Thyroid gland (tissue), 4 donors: ENCODE results near the gene ZFP1. TPM values are rescaled to one million over a fixed set of nuclear protein-coding genes. Genes with fewer than 3 reads are reported as not detected.

Source experiments
- DNase-seq, 2 donors: peaks; one replicate each; pipeline ENCODE4 v3.0.0-alpha.2; 2019
- H3K27ac ChIP-seq, 3 donors: fragments of 200-600 bp; sonication (generic); 1 replicate in 2 of 3; 2 replicates in 1 of 3; pipeline ENCODE4 v1.5.1; 2016 to 2019; ENCODE audit warnings: mild to moderate bottlenecking in 1 of 3, moderate library complexity in 1 of 3
- H3K27me3 ChIP-seq: fragments of 200-600 bp; sonication (generic); one replicate; pipeline ENCODE4 v1.5.1; 2019
- H3K36me3 ChIP-seq, 2 donors: fragments of 200-600 bp; sonication (generic); one replicate each; pipeline ENCODE4 v1.5.1; 2016 to 2019
- H3K4me1 ChIP-seq, 2 donors: fragments of 200-600 bp; sonication (generic); one replicate each; pipeline ENCODE4 v1.5.1; 2017 to 2019
- H3K4me3 ChIP-seq, 3 donors: fragments of 200-600 bp; sonication (generic); replicated peaks in 1 of 3; 1 replicate in 2 of 3; 2 replicates in 1 of 3; pipeline ENCODE4 v1.5.1; 2016; ENCODE audit warnings: mild to moderate bottlenecking in 1 of 3
- H3K9me3 ChIP-seq: fragments of 200-600 bp; sonication (generic); one replicate; pipeline ENCODE4 v1.5.1; 2017
- POLR2A ChIP-seq, 2 donors: fragments of 450-650 bp; IDR thresholded peaks; one replicate each; pipeline ENCODE4 v1.6.1; 2017; ENCODE audit warnings: antibody characterized with exemption in 2 of 2, mild to moderate bottlenecking in 2 of 2, moderate library complexity in 1 of 2
- WGBS, 2 donors: methylation state at CpG; one replicate each; pipeline ENCODE4 v1.1.5; 2017; 5-methylcytosine and 5-hydroxymethylcytosine counted together
- intact Hi-C: fragments of 100-400 bp; cut with DNase I; formaldehyde crosslinking; loops from one replicate; pipeline ENCODE4 v1.15.1; 2023
- total RNA-seq, 4 donors: library from RNA; depleted of rRNA; stranded (reverse); fragments of >200 nt; gene quantifications; one replicate each; pipeline ENCODE4 v1.2.3, GENCODE V29; 2016
- TF ChIP-seq, protein P1 (sequence below), 6 experiments: fragments of 200-600 bp in 3 of 6; fragments of 450-650 bp in 3 of 6; sonication (generic) in 3 of 6; IDR thresholded peaks; one replicate each; pipeline ENCODE4 v1.5.1; 2016 to 2019; ENCODE audit warnings: antibody characterized with exemption in 6 of 6, mild to moderate bottlenecking in 2 of 6, inconsistent platforms in 1 of 6, moderate library complexity in 1 of 6

Gene ZFP1
- total RNA-seq, 4 donors from 2014 or later: 16.8 to 43.3 (median 21.1) TPM

GRCh38 chr16:75110637-75111513 lies 37.4 kb upstream of the ZFP1 start:
- 15 to 31% methylated on average over 20 to 22 of the region's 28 CpGs for WGBS, 2 donors
- Histone ChIP-seq H3K36me3 (no peaks in the 10 kb centered on the region), H3K4me1 (peaks cover 54 to 71% of the 10 kb centered on the region in 2 donors), H3K27ac (peak overlapping the region; percentile 82 to 93 (median 91)), H3K4me3 (no peak overlapping the region), H3K27me3 (no peaks in the 10 kb centered on the region), H3K9me3 (no peaks in the 10 kb centered on the region)
- TF ChIP-seq, protein P1, sequence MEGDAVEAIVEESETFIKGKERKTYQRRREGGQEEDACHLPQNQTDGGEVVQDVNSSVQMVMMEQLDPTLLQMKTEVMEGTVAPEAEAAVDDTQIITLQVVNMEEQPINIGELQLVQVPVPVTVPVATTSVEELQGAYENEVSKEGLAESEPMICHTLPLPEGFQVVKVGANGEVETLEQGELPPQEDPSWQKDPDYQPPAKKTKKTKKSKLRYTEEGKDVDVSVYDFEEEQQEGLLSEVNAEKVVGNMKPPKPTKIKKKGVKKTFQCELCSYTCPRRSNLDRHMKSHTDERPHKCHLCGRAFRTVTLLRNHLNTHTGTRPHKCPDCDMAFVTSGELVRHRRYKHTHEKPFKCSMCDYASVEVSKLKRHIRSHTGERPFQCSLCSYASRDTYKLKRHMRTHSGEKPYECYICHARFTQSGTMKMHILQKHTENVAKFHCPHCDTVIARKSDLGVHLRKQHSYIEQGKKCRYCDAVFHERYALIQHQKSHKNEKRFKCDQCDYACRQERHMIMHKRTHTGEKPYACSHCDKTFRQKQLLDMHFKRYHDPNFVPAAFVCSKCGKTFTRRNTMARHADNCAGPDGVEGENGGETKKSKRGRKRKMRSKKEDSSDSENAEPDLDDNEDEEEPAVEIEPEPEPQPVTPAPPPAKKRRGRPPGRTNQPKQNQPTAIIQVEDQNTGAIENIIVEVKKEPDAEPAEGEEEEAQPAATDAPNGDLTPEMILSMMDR (IDR thresholded peaks at IDR 0.05): peak; percentile 81 to 97 (median 93)
- TF ChIP-seq POLR2A (IDR thresholded peaks at IDR 0.05): peak in 1 of 2 donors; percentile 16
- DNase-seq: peak; percentile 93 to 95
- intact Hi-C loops: loop anchor here (2.0 to 10.0 kb wide), 2 partner anchors 112 to 406 kb away; partner anchors contain the start of genes MLKL and ZNRF1

- 19 to 76% methylated on average over 3 to 5 of the region's 7 CpGs for WGBS, 2 donors
- no peak overlapping the region for H3K4me3 ChIP-seq
These were observed 36.8 kb upstream of the ZFP1 start for GRCh38 chr16:75111514-75111940.

DNA sequence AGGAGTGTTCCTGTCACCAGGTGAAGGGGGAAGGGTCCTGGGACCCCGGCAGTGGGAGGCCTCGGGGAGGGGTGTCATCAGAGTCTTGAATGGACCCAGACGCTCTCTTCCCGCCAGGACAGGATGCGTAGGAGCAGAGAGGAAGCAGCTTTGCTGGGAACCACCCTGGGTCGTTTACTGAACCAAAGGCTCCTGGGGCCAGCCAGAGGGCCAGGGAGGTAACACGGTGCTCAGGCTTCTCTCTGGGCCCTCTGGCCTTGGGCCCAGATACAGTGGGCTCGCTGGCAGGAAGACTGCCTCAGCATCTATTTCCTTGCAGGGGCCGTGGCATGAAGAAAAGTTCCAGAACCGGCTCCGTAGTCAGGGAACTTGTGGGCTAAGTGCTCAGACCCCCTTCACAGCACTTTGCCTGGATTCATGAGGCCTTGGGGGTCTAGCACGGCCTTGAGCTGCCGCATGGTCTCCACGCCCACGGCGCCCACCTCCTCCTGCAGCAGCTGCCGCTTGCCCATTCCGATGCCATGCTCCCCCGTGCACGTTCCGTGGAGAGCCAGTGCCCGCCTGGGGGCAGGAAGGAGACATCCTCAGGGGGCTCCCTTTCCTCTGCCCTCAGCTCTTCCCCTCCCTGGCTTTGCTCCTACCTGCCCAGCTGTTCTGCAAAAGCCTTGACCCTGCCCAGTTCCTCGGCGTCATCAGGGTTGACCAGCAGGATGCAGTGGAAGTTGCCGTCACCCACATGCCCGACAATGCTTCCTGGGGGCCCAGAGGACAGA lies 36.2 kb upstream of the ZFP1 start:
- H3K27ac ChIP-seq: peak overlapping the region in 2 of 3 donors; percentile 82 to 91
- intact Hi-C loops: loop anchor here (2.0 to 10.0 kb wide), 2 partner anchors 113 to 407 kb away; partner anchors contain the start of genes MLKL and ZNRF1

More at GRCh38 chr16:75111514-75111940, 36.8 kb upstream of the ZFP1 start:
- H3K27ac ChIP-seq: peak overlapping the region; percentile 82 to 93 (median 91)
- no peak for DNase-seq
- peaks cover 54 to 71% of the 10 kb centered on the region in 2 donors for H3K4me1 ChIP-seq
- H3K36me3 ChIP-seq: no peaks in the 10 kb centered on the region
- no peaks in the 10 kb centered on the region for H3K9me3 ChIP-seq
- H3K27me3 ChIP-seq: no peaks in the 10 kb centered on the region
- intact Hi-C loops: loop anchor here (2.0 to 10.0 kb wide), 2 partner anchors 113 to 407 kb away; partner anchors contain the start of genes MLKL and ZNRF1
- TF ChIP-seq, protein P1 (IDR thresholded peaks at IDR 0.05): no peak
- no peak for TF ChIP-seq POLR2A (IDR thresholded peaks at IDR 0.05)

DNA sequence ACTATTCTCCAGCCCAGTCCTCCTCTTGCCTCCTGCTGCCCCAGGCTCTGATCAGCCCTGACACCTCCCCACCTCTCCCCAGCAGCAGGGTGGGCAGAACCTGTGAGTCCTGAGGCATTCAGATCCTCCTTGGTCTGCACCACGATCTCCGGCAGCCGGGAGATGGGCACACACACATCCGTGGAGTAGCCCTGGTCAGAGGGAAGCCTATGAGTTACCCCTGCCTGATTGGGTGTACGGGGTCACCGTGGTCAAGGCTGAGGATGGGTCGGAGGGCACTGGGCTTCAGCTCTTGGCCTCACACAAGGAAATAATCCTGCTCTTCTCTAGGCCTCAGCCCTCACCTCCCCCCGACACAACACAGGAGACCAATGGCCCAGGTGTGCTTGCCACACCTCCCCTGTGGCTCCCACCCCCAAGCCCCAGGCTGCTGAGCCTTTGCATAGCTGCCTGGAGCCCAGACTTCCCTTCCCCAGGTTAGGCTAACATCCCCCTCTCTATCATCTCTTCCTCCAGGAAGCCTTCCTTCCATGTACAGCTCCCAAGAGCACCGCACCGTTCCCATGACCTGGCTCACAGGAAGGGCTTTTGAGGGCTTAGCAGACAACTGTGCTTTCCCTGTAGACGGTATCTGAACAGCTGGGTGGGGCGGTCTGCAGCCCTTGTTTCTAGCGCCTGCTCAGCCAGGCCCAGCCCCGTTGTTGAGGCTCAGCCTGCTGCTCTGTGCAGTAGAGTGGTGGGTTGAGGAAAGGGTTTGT lies 35.4 kb upstream of the ZFP1 start:
- intact Hi-C loops: loop anchor here (10.0 kb wide), 1 partner anchor 408 kb away; the partner anchor contains the start of gene MLKL
- Histone ChIP-seq H3K4me1 (peaks cover 45 to 59% of the 10 kb centered on the region in 2 donors), H3K4me3 (no peak overlapping the region), H3K36me3 (no peaks in the 10 kb centered on the region), H3K27me3 (no peaks in the 10 kb centered on the region), H3K27ac (peak overlapping the region in 1 of 3 donors; percentile 82), H3K9me3 (no peaks in the 10 kb centered on the region)
- TF ChIP-seq POLR2A (IDR thresholded peaks at IDR 0.05): no peak
- TF ChIP-seq, protein P1 (IDR thresholded peaks at IDR 0.05): no peak
- no peak for DNase-seq
- WGBS, 2 donors: 66 to 71% methylated on average over 14 of the region's 14 CpGs

More for the DNA sequence above, 36.2 kb upstream of the ZFP1 start:
- 59 to 63% methylated on average over 15 of the region's 26 CpGs for WGBS, 2 donors
- TF ChIP-seq, protein P1 (IDR thresholded peaks at IDR 0.05): no peak
- no peak for TF ChIP-seq POLR2A (IDR thresholded peaks at IDR 0.05)
- H3K9me3 ChIP-seq: no peaks in the 10 kb centered on the region
- H3K4me1 ChIP-seq: peaks cover 49 to 66% of the 10 kb centered on the region in 2 donors
- H3K36me3 ChIP-seq: no peaks in the 10 kb centered on the region
- no peaks in the 10 kb centered on the region for H3K27me3 ChIP-seq
- DNase-seq: no peak
- H3K4me3 ChIP-seq: no peak overlapping the region
